DOHH2 (cell line): ENCODE results near the gene ARRB1.

Experiments
- CTCF ChIP-seq: fragments of 200-600 bp; sonication (generic); IDR thresholded peaks from one replicate; pipeline ENCODE4 v1.5.1; 2014; ENCODE audit warnings: antibody characterized with exemption, mild to moderate bottlenecking, low read depth, low read length; ENCODE audit not compliant: poor library complexity, severe bottlenecking
- EZH2phosphoT487 ChIP-seq: fragments of 200-600 bp; sonication (generic); IDR thresholded peaks from 2 replicates; pipeline ENCODE4 v1.6.1; 2017; ENCODE audit warnings: borderline replicate concordance, mild to moderate bottlenecking, antibody characterized with exemption, low read length, moderate library complexity, mixed read lengths

- TF ChIP-seq CTCF (no peak), EZH2phosphoT487 (no peak)
Measured at GRCh38 chr11:75345455-75346160, 5.9 kb downstream of the ARRB1 start.
